Stimulated activated CD4-positive, alpha-beta T cell treated with anti-CD3 and anti-CD28 coated beads, Interleukin-12 subunit alpha, Interleukin-12 subunit beta, amount 100 ng/mL, for 24 hours (primary cell): Measurements from ENCODE around the gene TMEM89.
A peak's percentile ranks its signal among the peaks of the same experiment; 100 is the strongest.

Source experiments
- DNase-seq, 2 experiments: peaks; one replicate each; pipeline ENCODE4 v3.0.0-alpha.2; 2020; ENCODE audit warnings: low read depth in 2 of 2

Gene TMEM89

GRCh38 chr3:48642605-48643004 lies 21.0 kb upstream of the TMEM89 start:
- no peak for DNase-seq

GRCh38 chr3:48641396-48641795 lies 19.8 kb upstream of the TMEM89 start:
- DNase-seq = no peak

GRCh38 chr3:48639944-48640606 lies 18.5 kb upstream of the TMEM89 start:
- DNase-seq = no peak

- DNase-seq = no peak
Observed at GRCh38 chr3:48637305-48637704, 15.7 kb upstream of the TMEM89 start.

GRCh38 chr3:48636149-48636655 lies 14.6 kb upstream of the TMEM89 start:
- no peak for DNase-seq

GRCh38 chr3:48635222-48636021 lies 13.9 kb upstream of the TMEM89 start, which contains the start of gene SLC26A6:
TSS of gene SLC26A6 (minus strand) at chr3:48635461. CDS start at chr3:48635393, 68 bp downstream.
- peak; percentile 87 to 93 for DNase-seq

- peak; percentile 31 to 65 for DNase-seq
Observed at GRCh38 chr3:48634661-48635221, 13.2 kb upstream of the TMEM89 start.

- DNase-seq = no peak
Observed at GRCh38 chr3:48633743-48634142, 12.2 kb upstream of the TMEM89 start.

- no peak for DNase-seq
Observed at GRCh38 chr3:48633256-48633655, 11.7 kb upstream of the TMEM89 start.

GRCh38 chr3:48631516-48632448 lies 10.2 kb upstream of the TMEM89 start:
- no peak for DNase-seq

GRCh38 chr3:48630833-48631232 lies 9.3 kb upstream of the TMEM89 start:
- DNase-seq = no peak

- no peak for DNase-seq
Observed at GRCh38 chr3:48630407-48630806, 8.8 kb upstream of the TMEM89 start.

GRCh38 chr3:48629894-48630293 lies 8.3 kb upstream of the TMEM89 start:
- no peak for DNase-seq

- no peak for DNase-seq
Observed at GRCh38 chr3:48628277-48629017, 6.9 kb upstream of the TMEM89 start.

- DNase-seq = no peak
Observed at GRCh38 chr3:48625600-48625999, 4.0 kb upstream of the TMEM89 start.

GRCh38 chr3:48624767-48625166 lies 3.2 kb upstream of the TMEM89 start:
- no peak for DNase-seq

- DNase-seq = no peak
Observed at GRCh38 chr3:48623851-48624547, 2.4 kb upstream of the TMEM89 start.

- DNase-seq = no peak
Observed at GRCh38 chr3:48619541-48620524, 1.7 kb downstream of the TMEM89 start.

GRCh38 chr3:48617559-48617958 lies 4.0 kb downstream of the TMEM89 start:
- no peak for DNase-seq
